Caco-2 (cell line): ENCODE data around the gene MAGEL2. TPM values are rescaled to one million over a fixed set of nuclear protein-coding genes. Genes with fewer than 3 reads are reported as not detected.

ENCODE experiments used
- BruUV-seq: library from RNA; stranded (reverse); fragments of 400-500 nt; replicated peaks from 2 replicates; lab custom pipeline; 2021; lab: Mats Ljungman, UMichigan
- CTCF ChIA-PET: fragments of 300-600 bp; sonication (Branson Sonifier 250); formaldehyde crosslinking; loops from one replicate; lab custom pipeline; 2022; ENCODE audit warnings: antibody characterized with exemption; lab: Charles Lee
- POLR2A ChIA-PET: fragments of 300-600 bp; sonication (Branson Sonifier 250); formaldehyde crosslinking; loops from one replicate; lab custom pipeline; 2022; ENCODE audit warnings: antibody characterized with exemption; lab: Charles Lee
- DNase-seq, 2 experiments: peaks; one replicate each; pipeline versions ENCODE4 v3.0.0 to v3.0.0-alpha.2; 2020 to 2022
- H3K27me3 ChIP-seq: replicated peaks from 2 replicates; pipeline ENCODE4 v1.6.0; 2011; ENCODE audit warnings: low read length; ENCODE audit not compliant: control insufficient read depth, insufficient read depth
- H3K36me3 ChIP-seq: 2 replicates; pipeline ENCODE4 v1.5.1; 2011; ENCODE audit warnings: low read length; ENCODE audit not compliant: control insufficient read depth, insufficient read depth
- H3K4me1 ChIP-seq: fragments of 250-450 bp; sonication (Bioruptor Pico); 2 replicates; pipeline ENCODE4 v1.5.1; 2020; ENCODE audit warnings: mild to moderate bottlenecking
- H3K4me3 ChIP-seq: 2 replicates; pipeline ENCODE4 v1.5.1; 2011; ENCODE audit warnings: low read depth, mild to moderate bottlenecking, control low read depth, low read length
- H3K9me3 ChIP-seq: fragments of 250-450 bp; sonication (Bioruptor Pico); 2 replicates; pipeline ENCODE4 v1.5.1; 2020; ENCODE audit warnings: mild to moderate bottlenecking, moderate library complexity
- H3K27ac Mint-ChIP-seq: one replicate; pipeline ENCODE4 v1.8.0; 2022; ENCODE audit warnings: mixed read lengths; ENCODE audit not compliant: unreplicated experiment
- H3K27me3 Mint-ChIP-seq: one replicate; pipeline ENCODE4 v1.8.0; 2022; ENCODE audit warnings: mixed read lengths; ENCODE audit not compliant: insufficient read depth, unreplicated experiment
- H3K36me3 Mint-ChIP-seq: one replicate; pipeline ENCODE4 v1.8.0; 2022; ENCODE audit warnings: mild to moderate bottlenecking, mixed read lengths; ENCODE audit not compliant: insufficient read depth, unreplicated experiment
- H3K4me1 Mint-ChIP-seq: one replicate; pipeline ENCODE4 v1.8.0; 2022; ENCODE audit warnings: low read depth, mixed read lengths; ENCODE audit not compliant: unreplicated experiment
- H3K4me3 Mint-ChIP-seq: one replicate; pipeline ENCODE4 v1.8.0; 2022; ENCODE audit warnings: mild to moderate bottlenecking, moderate library complexity, mixed read lengths; ENCODE audit not compliant: unreplicated experiment
- H3K9me3 Mint-ChIP-seq: one replicate; pipeline ENCODE4 v1.8.0; 2022; ENCODE audit warnings: mixed read lengths; ENCODE audit not compliant: unreplicated experiment
- intact Hi-C: fragments of 100-400 bp; cut with micrococcal nuclease; formaldehyde crosslinking; loops from one replicate; pipeline ENCODE4 v1.10.0; 2022; ENCODE audit not compliant: unreplicated experiment
- total RNA-seq: library from RNA; stranded (reverse); gene quantifications from 2 replicates; pipeline ENCODE4 v1.2.3, GENCODE V29; 2022
- TF ChIP-seq, protein P1 (sequence below), 2 experiments: fragments of 200-600 bp in 1 of 2; IDR thresholded peaks; 1 replicate in 1 of 2; 2 replicates in 1 of 2; pipeline versions ENCODE4 v1.5.1 to v1.8.0; 2011 to 2022; ENCODE audit warnings: antibody characterized with exemption in 1 of 2, control low read depth in 1 of 2, inconsistent platforms in 1 of 2, low read depth in 1 of 2, low read length in 1 of 2, mild to moderate bottlenecking in 1 of 2, moderate library complexity in 1 of 2; ENCODE audit not compliant: insufficient read depth in 1 of 2, severe bottlenecking in 1 of 2, unreplicated experiment in 1 of 2

Gene MAGEL2
- total RNA-seq, 1 experiment from 2014 or later = not detected

DNA sequence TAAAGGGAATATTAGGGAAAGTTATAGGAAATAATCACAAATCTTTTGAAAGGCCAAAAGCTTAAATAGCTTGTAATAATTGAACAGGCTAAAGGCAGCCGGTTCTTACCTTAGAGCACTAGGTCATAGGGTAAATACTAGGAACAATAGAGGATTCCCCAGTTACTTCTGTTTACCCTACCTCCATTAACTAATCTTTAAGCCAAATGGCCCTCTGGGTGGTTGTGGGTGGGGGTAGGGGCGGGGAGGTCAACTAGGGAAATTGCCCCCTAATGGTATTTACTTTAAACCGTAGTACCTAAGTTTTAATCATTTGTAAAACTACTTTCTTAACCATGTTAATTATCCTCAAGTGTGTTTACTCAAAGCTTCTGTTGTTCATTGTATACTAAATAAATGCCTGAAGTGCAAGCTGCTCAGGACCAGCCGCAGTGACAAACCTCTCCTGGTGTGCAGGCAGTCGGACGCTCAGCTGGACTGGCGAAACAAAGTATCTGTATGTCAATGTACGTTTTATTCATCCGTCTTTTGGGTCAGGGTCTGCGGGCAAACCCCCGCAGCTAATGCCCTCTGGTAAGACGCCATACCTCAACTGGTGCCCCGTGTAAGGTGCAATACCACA lies 18.9 kb downstream of the MAGEL2 start:
- peaks cover 4% of the 10 kb centered on the region for H3K27me3 Mint-ChIP-seq

DNA sequence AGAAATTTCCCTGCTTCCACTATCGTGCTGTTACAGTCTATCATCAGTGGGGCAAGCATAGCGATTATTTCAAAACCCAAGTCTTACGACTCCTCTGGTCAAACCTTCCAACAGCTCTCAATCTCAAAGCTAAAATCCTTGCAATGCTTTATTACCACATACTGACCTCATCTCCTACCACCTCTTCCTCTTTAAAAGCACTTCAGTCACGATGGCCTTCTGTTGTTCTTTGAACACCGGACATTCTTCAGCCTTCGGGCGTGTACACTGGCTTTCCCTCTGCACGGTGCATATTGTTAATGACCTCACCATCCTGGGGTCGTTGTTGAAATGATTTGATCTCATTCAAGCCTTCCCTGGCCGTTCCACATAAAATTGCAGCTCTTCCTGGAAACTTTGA lies 31.1 kb downstream of the MAGEL2 start:
- no TSS peak for BruUV-seq
- H3K9me3 ChIP-seq = 0 out of 2 replicates have a peak, but pooled peaks cover 3% of the 10 kb centered on the region
- no peaks in the 10 kb centered on the region for H3K4me1 ChIP-seq
- Mint-ChIP-seq H3K9me3 (peaks cover 10% of the 10 kb centered on the region), H3K27me3 (peaks cover 4% of the 10 kb centered on the region), H3K27ac (no peak overlapping the region), H3K4me1 (no peaks in the 10 kb centered on the region), H3K36me3 (no peaks in the 10 kb centered on the region), H3K4me3 (no peak overlapping the region)
- ChIA-PET CTCF (no interaction called here), POLR2A (no interaction called here)
- H3K36me3 ChIP-seq = no peaks in the 10 kb centered on the region
- DNase-seq = peak in 1 of 2 experiments; percentile 9
- intact Hi-C loops = no loop called here
- H3K27me3 ChIP-seq = no peaks in the 10 kb centered on the region
- H3K4me3 ChIP-seq = no peak overlapping the region
- TF ChIP-seq, protein P1, sequence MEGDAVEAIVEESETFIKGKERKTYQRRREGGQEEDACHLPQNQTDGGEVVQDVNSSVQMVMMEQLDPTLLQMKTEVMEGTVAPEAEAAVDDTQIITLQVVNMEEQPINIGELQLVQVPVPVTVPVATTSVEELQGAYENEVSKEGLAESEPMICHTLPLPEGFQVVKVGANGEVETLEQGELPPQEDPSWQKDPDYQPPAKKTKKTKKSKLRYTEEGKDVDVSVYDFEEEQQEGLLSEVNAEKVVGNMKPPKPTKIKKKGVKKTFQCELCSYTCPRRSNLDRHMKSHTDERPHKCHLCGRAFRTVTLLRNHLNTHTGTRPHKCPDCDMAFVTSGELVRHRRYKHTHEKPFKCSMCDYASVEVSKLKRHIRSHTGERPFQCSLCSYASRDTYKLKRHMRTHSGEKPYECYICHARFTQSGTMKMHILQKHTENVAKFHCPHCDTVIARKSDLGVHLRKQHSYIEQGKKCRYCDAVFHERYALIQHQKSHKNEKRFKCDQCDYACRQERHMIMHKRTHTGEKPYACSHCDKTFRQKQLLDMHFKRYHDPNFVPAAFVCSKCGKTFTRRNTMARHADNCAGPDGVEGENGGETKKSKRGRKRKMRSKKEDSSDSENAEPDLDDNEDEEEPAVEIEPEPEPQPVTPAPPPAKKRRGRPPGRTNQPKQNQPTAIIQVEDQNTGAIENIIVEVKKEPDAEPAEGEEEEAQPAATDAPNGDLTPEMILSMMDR (IDR thresholded peaks at IDR 0.05; ENCODE audit: insufficient read depth in 1 of 2, low read depth in 1 of 2, low read length in 1 of 2, severe bottlenecking in 1 of 2, unreplicated experiment in 1 of 2) = no peak

More for the DNA sequence above, 18.9 kb downstream of the MAGEL2 start:
- CTCF ChIA-PET = interaction anchor here (0.5 to 1.3 kb wide), 6 partner anchors 11 to 249 kb away, joined by 3 to 5 read pairs (median 4); no protein-coding TSS in a partner anchor
- Histone ChIP-seq H3K4me1 (peaks cover 6% of the 10 kb centered on the region; the same call in 1 of the 2 replicates), H3K4me3 (peak overlapping the region; percentile 14), H3K27me3 (no peaks in the 10 kb centered on the region), H3K9me3 (no peaks in the 10 kb centered on the region), H3K36me3 (no peaks in the 10 kb centered on the region)
- TF ChIP-seq, protein P1 (IDR thresholded peaks at IDR 0.05; ENCODE audit: insufficient read depth in 1 of 2, low read depth in 1 of 2, low read length in 1 of 2, severe bottlenecking in 1 of 2, unreplicated experiment in 1 of 2) = no peak
- Mint-ChIP-seq H3K36me3 (no peaks in the 10 kb centered on the region), H3K27ac (no peak overlapping the region), H3K4me3 (peak overlapping the region; percentile 59), H3K9me3 (no peaks in the 10 kb centered on the region), H3K4me1 (peaks cover 7% of the 10 kb centered on the region)
- DNase-seq = no peak
- intact Hi-C loops = loop anchor here (5.0 kb wide), 4 partner anchors 41 to 249 kb away; no protein-coding TSS in a partner anchor
- no TSS peak for BruUV-seq
- POLR2A ChIA-PET = no interaction called here

DNA sequence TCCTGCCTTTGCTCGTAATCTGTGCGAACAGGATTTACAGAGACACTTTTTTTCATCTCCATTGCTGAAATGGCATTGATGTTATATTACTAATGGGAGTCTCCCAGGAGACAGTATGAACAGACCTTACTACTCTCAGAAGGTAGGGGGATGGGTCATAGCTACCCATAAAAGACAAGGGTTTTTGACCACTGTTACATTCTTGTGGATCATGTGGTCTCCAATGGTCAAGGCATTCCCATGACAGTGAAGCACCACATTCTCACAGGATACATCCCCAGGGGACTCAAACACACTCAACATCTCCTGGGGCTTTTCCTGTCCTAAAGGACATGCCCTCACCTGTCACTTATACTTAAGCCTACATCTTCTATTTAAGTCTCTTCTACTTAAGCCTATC lies 41.4 kb downstream of the MAGEL2 start:
- BruUV-seq = no TSS peak
- CTCF ChIA-PET = no interaction called here

More for the DNA sequence above, 41.4 kb downstream of the MAGEL2 start:
- Mint-ChIP-seq H3K27me3 (no peaks in the 10 kb centered on the region), H3K27ac (no peak overlapping the region), H3K36me3 (no peaks in the 10 kb centered on the region), H3K4me3 (no peak overlapping the region), H3K9me3 (no peaks in the 10 kb centered on the region), H3K4me1 (no peaks in the 10 kb centered on the region)
- Histone ChIP-seq H3K36me3 (no peaks in the 10 kb centered on the region), H3K4me1 (no peaks in the 10 kb centered on the region), H3K27me3 (no peaks in the 10 kb centered on the region), H3K9me3 (no peaks in the 10 kb centered on the region; the same call in 1 of the 2 replicates), H3K4me3 (no peak overlapping the region)
- no peak for DNase-seq
- TF ChIP-seq, protein P1 (IDR thresholded peaks at IDR 0.05; ENCODE audit: insufficient read depth in 1 of 2, low read depth in 1 of 2, low read length in 1 of 2, severe bottlenecking in 1 of 2, unreplicated experiment in 1 of 2) = no peak
- intact Hi-C loops = no loop called here
- POLR2A ChIA-PET = no interaction called here
